A549 (cell line): ENCODE measurements around the gene ZMYND8.

Source experiments
- CEBPB ChIP-seq, 2 experiments: fragments of >200 bp in 1 of 2; sonication (Bioruptor Twin) in 1 of 2; formaldehyde crosslinking in 1 of 2; IDR thresholded peaks; 2 replicates each; pipeline ENCODE4 v1.6.1; 2012 to 2016
- EP300 ChIP-seq, 2 experiments: fragments of >200 bp; sonication (Bioruptor Twin); formaldehyde crosslinking; IDR thresholded peaks; 2 replicates in 1 of 2; 3 replicates in 1 of 2; pipeline ENCODE4 v1.6.1; 2016 to 2017
- JUN ChIP-seq, 2 experiments: fragments of >200 bp; sonication (Bioruptor Twin); formaldehyde crosslinking; IDR thresholded peaks; 2 replicates in 1 of 2; 3 replicates in 1 of 2; pipeline ENCODE4 v1.6.1; 2016 to 2017
- RAD21 ChIP-seq, 2 experiments: fragments of >200 bp in 1 of 2; sonication (Bioruptor Twin) in 1 of 2; formaldehyde crosslinking in 1 of 2; IDR thresholded peaks in 1 of 2; conservative IDR thresholded peaks in 1 of 2; 2 replicates in 1 of 2; 3 replicates in 1 of 2; pipeline ENCODE4 v1.6.1; 2012 to 2018; ENCODE audit warnings: inconsistent platforms in 1 of 2
- TF ChIP-seq, protein P1 (sequence below): fragments of 200-600 bp; sonication (generic); IDR thresholded peaks from 2 replicates; pipeline ENCODE4 v1.6.1; 2016; ENCODE audit warnings: antibody characterized with exemption, mild to moderate bottlenecking, moderate library complexity
- TF ChIP-seq, protein P2 (sequence below): fragments of 450-650 bp; IDR thresholded peaks from 2 replicates; pipeline ENCODE4 v1.6.1; 2014; ENCODE audit warnings: antibody characterized with exemption

DNA sequence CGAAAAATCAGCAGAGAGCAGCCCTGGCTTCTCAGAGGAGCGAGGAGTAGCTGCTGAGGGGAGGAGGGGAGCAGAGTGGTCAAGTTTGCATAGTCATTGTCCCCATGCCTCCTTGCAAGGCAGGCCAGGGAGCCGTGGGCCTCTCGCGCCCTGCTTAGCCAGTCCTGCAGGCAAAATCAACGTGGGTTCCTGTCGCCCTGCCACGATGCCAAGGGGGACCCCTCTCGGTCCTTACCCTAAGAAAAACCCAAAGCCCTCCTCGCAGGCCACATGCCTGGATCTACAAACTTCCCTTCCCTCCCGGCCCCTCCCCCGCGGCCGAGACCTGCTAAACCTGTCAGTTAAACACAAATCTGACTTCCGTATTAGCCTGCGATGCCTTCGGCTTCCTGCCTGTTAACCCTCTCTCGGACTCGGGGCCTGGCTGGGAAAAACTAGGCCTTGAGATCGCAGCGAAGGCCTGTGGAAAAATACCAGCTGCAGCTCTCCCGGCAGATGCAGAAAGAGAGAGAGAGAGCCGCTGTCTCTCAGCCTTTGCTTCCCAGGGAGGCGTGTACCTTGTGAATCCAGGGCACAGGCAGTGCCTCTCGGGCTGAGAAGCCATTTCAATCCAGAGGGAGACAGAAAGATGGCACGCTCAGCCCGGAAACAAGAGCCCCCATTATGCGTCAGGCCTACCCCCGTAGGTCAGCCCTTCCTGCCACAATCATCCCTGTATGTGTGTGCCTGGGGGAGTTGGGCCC lies 968 bp upstream of the ZMYND8 start:
- TF ChIP-seq RAD21 (conservative IDR thresholded peaks at IDR 0.05 in 1 of 2, IDR thresholded peaks at IDR 0.05 in 1 of 2) (peak in 1 of 2 experiments; percentile 27; a peak in 3 of 5 replicates), CEBPB (IDR thresholded peaks at IDR 0.05) (no peak), EP300 (IDR thresholded peaks at IDR 0.05) (no peak), JUN (IDR thresholded peaks at IDR 0.05) (peak in 1 of 2 experiments; percentile 32; a peak in 1 of 5 replicates)
- TF ChIP-seq, protein P1, sequence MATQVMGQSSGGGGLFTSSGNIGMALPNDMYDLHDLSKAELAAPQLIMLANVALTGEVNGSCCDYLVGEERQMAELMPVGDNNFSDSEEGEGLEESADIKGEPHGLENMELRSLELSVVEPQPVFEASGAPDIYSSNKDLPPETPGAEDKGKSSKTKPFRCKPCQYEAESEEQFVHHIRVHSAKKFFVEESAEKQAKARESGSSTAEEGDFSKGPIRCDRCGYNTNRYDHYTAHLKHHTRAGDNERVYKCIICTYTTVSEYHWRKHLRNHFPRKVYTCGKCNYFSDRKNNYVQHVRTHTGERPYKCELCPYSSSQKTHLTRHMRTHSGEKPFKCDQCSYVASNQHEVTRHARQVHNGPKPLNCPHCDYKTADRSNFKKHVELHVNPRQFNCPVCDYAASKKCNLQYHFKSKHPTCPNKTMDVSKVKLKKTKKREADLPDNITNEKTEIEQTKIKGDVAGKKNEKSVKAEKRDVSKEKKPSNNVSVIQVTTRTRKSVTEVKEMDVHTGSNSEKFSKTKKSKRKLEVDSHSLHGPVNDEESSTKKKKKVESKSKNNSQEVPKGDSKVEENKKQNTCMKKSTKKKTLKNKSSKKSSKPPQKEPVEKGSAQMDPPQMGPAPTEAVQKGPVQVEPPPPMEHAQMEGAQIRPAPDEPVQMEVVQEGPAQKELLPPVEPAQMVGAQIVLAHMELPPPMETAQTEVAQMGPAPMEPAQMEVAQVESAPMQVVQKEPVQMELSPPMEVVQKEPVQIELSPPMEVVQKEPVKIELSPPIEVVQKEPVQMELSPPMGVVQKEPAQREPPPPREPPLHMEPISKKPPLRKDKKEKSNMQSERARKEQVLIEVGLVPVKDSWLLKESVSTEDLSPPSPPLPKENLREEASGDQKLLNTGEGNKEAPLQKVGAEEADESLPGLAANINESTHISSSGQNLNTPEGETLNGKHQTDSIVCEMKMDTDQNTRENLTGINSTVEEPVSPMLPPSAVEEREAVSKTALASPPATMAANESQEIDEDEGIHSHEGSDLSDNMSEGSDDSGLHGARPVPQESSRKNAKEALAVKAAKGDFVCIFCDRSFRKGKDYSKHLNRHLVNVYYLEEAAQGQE: no peak
- TF ChIP-seq, protein P2, sequence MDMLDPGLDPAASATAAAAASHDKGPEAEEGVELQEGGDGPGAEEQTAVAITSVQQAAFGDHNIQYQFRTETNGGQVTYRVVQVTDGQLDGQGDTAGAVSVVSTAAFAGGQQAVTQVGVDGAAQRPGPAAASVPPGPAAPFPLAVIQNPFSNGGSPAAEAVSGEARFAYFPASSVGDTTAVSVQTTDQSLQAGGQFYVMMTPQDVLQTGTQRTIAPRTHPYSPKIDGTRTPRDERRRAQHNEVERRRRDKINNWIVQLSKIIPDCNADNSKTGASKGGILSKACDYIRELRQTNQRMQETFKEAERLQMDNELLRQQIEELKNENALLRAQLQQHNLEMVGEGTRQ: no peak
